ENCODE data around the gene GRIN1.

DNA sequence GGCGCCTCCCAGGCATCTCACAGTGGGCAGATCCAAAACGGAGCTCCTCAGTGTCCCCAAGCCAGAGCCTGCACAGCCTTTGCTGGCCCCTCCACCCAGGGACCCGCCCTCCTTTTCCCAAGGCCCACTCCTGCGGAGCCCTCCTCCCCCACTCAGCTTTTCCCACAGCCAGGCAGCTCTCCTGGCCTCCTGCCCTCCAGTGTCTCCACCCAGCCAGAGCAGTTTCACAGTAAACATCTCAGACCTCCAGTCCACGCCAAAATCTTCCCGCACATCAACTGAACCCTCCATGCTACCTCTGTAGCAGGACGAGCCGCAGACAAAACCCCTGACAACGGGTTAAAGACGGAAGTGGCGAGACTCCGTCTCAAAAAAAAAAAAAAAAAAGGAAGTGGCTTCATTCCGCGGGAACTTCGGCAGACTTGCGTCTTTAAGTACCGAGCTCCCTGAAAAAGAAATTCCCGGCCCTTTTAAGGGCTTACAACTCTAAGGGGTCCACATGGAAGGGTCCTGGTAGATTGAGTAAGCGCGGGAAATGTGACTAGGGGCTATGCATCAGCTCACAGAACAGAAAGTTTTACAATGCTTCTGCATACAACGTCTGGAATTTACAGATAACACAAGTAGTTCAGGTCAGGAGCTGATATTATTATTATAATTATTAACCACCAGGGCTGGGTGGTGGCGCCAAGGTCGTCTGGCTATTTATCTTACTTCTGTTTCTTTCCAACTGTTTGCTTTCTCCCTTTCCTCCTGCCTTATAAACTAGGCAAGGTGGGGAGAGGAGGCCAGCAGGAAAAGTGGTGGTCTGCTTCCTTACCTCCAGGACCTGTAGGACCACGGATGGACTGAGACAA, 11.4 kb upstream of the GRIN1 start:
- TF ChIP-seq GATA2 (IDR thresholded peaks at IDR 0.05; ENCODE audit: low read depth, low read length) = no peak
- no peak for TF ChIP-seq GATA3 (IDR thresholded peaks at IDR 0.05; ENCODE audit: low read depth, low read length)

All from SH-SY5Y (cell line).